Upper lobe of left lung (tissue), 6 donors: ENCODE measurements around the gene OTOGL. TPM values are rescaled to one million over a fixed set of nuclear protein-coding genes. Genes with fewer than 3 reads are reported as not detected.
"Not testable (repeated sequence)": the region's sequence is repeated elsewhere in the genome, so short reads cannot be mapped to it uniquely, and the experiment has no call there.

Experiments used
- ATAC-seq, 2 donors: fragments of 200-7000 bp; cut with Tn5 transposase; one replicate each; pipeline ENCODE4 v1.9.1; 2022; ENCODE audit warnings: mild to moderate bottlenecking in 2 of 2, moderate library complexity in 2 of 2; ENCODE audit not compliant: low FRiP score in 2 of 2
- DNase-seq, 2 donors: peaks; one replicate each; pipeline ENCODE4 v3.0.0-alpha.2; 2019 to 2020
- H3K27ac ChIP-seq, 4 donors: fragments of 200-600 bp; sonication (generic); one replicate each; pipeline ENCODE4 v1.5.1; 2016 to 2019
- H3K27me3 ChIP-seq, 4 donors: fragments of 200-600 bp; sonication (generic); one replicate each; pipeline ENCODE4 v1.5.1; 2017 to 2019
- H3K36me3 ChIP-seq, 4 donors: fragments of 200-600 bp; sonication (generic); one replicate each; pipeline ENCODE4 v1.5.1; 2016 to 2019
- H3K4me1 ChIP-seq, 4 donors: fragments of 200-600 bp; sonication (generic); one replicate each; pipeline ENCODE4 v1.5.1; 2018 to 2019
- H3K4me3 ChIP-seq, 4 donors: fragments of 200-600 bp; sonication (generic); one replicate each; pipeline ENCODE4 v1.5.1; 2017 to 2019; ENCODE audit warnings: mild to moderate bottlenecking in 2 of 4, moderate library complexity in 1 of 4
- H3K9me3 ChIP-seq, 4 donors: fragments of 200-600 bp; sonication (generic); one replicate each; pipeline ENCODE4 v1.5.1; 2018 to 2019
- CTCF ChIP-seq, 6 experiments: fragments of 450-650 bp in 4 of 6; fragments of 200-600 bp in 2 of 6; sonication (generic) in 2 of 6; IDR thresholded peaks; one replicate each; pipeline ENCODE4 v1.5.1; 2016 to 2019; ENCODE audit warnings: antibody characterized with exemption in 6 of 6
- EP300 ChIP-seq, 4 donors: sonication (generic); formaldehyde crosslinking; IDR thresholded peaks; one replicate each; pipeline ENCODE4 v1.5.1; 2017; ENCODE audit warnings: antibody characterized with exemption in 4 of 4, control low read depth in 2 of 4
- POLR2A ChIP-seq, 4 donors: fragments of 450-650 bp; IDR thresholded peaks; one replicate each; pipeline ENCODE4 v1.5.1; 2016 to 2017; ENCODE audit warnings: antibody characterized with exemption in 4 of 4, mild to moderate bottlenecking in 2 of 4
- POLR2AphosphoS5 ChIP-seq, 2 donors: sonication (generic); formaldehyde crosslinking; IDR thresholded peaks; one replicate each; pipeline ENCODE4 v1.5.1; 2017; ENCODE audit warnings: antibody characterized with exemption in 2 of 2
- WGBS, 2 donors: methylation state at CpG; one replicate each; pipeline ENCODE4 v1.1.5; 2017 to 2018; 5-methylcytosine and 5-hydroxymethylcytosine counted together
- total RNA-seq, 6 donors: library from RNA; depleted of rRNA in 4 of 6; stranded (reverse); fragments of >200 nt in 4 of 6; gene quantifications; one replicate each; pipeline versions ENCODE4 v1.1.0 to v1.2.1, GENCODE V29; 2016 to 2021
- donor health status: DM: no; HTN: no; CAD: no; lungs with moderate emphysema.
- donor health status: DM: no; HTN: yes; CAD: no; lungs with severe emphysema.

OTOGL gene
- total RNA-seq, 6 donors from 2014 or later = 0.10 to 3.1 (median 0.21) TPM

GRCh38 chr12:80208071-80208470 lies 108.7 kb downstream of the OTOGL start:
- H3K27ac ChIP-seq = no peak overlapping the region
- DNase-seq = no peak

GRCh38 chr12:80211671-80212070 lies 112.3 kb downstream of the OTOGL start:
- peaks cover 0 to 6% (median 0%) of the 10 kb centered on the region in 4 donors for H3K4me1 ChIP-seq
- no peak for TF ChIP-seq POLR2AphosphoS5 (IDR thresholded peaks at IDR 0.05)
- DNase-seq = no peak
- no peaks in the 10 kb centered on the region for H3K36me3 ChIP-seq
- ATAC-seq = no peak
- 78 to 86% methylated on average over 2 of the region's 2 CpGs for WGBS, 2 donors
- H3K4me3 ChIP-seq = no peak overlapping the region
- H3K27ac ChIP-seq = no peak overlapping the region
- H3K9me3 ChIP-seq = no peaks in the 10 kb centered on the region
- no peaks in the 10 kb centered on the region for H3K27me3 ChIP-seq

More at GRCh38 chr12:80208071-80208470, 108.7 kb downstream of the OTOGL start:
- H3K4me1 ChIP-seq = no peaks in the 10 kb centered on the region
- H3K36me3 ChIP-seq = no peaks in the 10 kb centered on the region
- no peak for ATAC-seq
- no peak overlapping the region for H3K4me3 ChIP-seq
- TF ChIP-seq CTCF (IDR thresholded peaks at IDR 0.05) (no peak), POLR2A (IDR thresholded peaks at IDR 0.05) (no peak), POLR2AphosphoS5 (IDR thresholded peaks at IDR 0.05) (no peak), EP300 (IDR thresholded peaks at IDR 0.05) (no peak)
- no peaks in the 10 kb centered on the region for H3K9me3 ChIP-seq
- H3K27me3 ChIP-seq = no peaks in the 10 kb centered on the region
- WGBS, 2 donors = 57 to 61% methylated on average over 1 of the region's 1 CpG

- no peaks in the 10 kb centered on the region for H3K36me3 ChIP-seq
- H3K4me3 ChIP-seq = no peak overlapping the region
- H3K4me1 ChIP-seq = peaks cover 0 to 6% (median 0%) of the 10 kb centered on the region in 4 donors
- DNase-seq (no peak), ATAC-seq (no peak)
- H3K27me3 ChIP-seq = no peaks in the 10 kb centered on the region
- TF ChIP-seq POLR2AphosphoS5 (IDR thresholded peaks at IDR 0.05) (no peak), POLR2A (IDR thresholded peaks at IDR 0.05) (no peak), EP300 (IDR thresholded peaks at IDR 0.05) (no peak), CTCF (IDR thresholded peaks at IDR 0.05) (no peak)
- WGBS, 2 donors = 79 to 89% methylated on average over 4 of the region's 4 CpGs
- no peaks in the 10 kb centered on the region for H3K9me3 ChIP-seq
- H3K27ac ChIP-seq = no peak overlapping the region
These were observed 113.8 kb downstream of the OTOGL start for GRCh38 chr12:80212938-80213645.

- H3K36me3 ChIP-seq = no peaks in the 10 kb centered on the region
- ATAC-seq (no peak), DNase-seq (no peak)
- 36 to 52% methylated on average over 3 of the region's 3 CpGs for WGBS, 2 donors
- H3K4me3 ChIP-seq = no peak overlapping the region
- no peaks in the 10 kb centered on the region for H3K27me3 ChIP-seq
- no peaks in the 10 kb centered on the region for H3K9me3 ChIP-seq
- H3K27ac ChIP-seq = no peak overlapping the region
- TF ChIP-seq CTCF (IDR thresholded peaks at IDR 0.05) (no peak), POLR2A (IDR thresholded peaks at IDR 0.05) (no peak), EP300 (IDR thresholded peaks at IDR 0.05) (no peak), POLR2AphosphoS5 (IDR thresholded peaks at IDR 0.05) (no peak)
- peaks cover 0 to 6% (median 0%) of the 10 kb centered on the region in 4 donors for H3K4me1 ChIP-seq
These were observed 114.5 kb downstream of the OTOGL start for GRCh38 chr12:80213871-80214270.

- ATAC-seq (no peak), DNase-seq (no peak)
- Histone ChIP-seq H3K27ac (no peak overlapping the region), H3K36me3 (no peaks in the 10 kb centered on the region), H3K4me1 (peaks cover 0 to 6% (median 0%) of the 10 kb centered on the region in 4 donors), H3K27me3 (no peaks in the 10 kb centered on the region), H3K4me3 (no peak overlapping the region), H3K9me3 (no peaks in the 10 kb centered on the region)
- WGBS, 2 donors = 77 to 79% methylated on average over 5 of the region's 5 CpGs
- TF ChIP-seq POLR2A (IDR thresholded peaks at IDR 0.05) = no peak
- no peak for TF ChIP-seq CTCF (IDR thresholded peaks at IDR 0.05)
- TF ChIP-seq POLR2AphosphoS5 (IDR thresholded peaks at IDR 0.05) = no peak
- no peak for TF ChIP-seq EP300 (IDR thresholded peaks at IDR 0.05)
These were observed 117.7 kb downstream of the OTOGL start for GRCh38 chr12:80217011-80217535.

GRCh38 chr12:80218925-80219324 lies 119.6 kb downstream of the OTOGL start:
- not testable (repeated sequence) for H3K27me3 ChIP-seq, H3K36me3 ChIP-seq, ATAC-seq, DNase-seq, H3K9me3 ChIP-seq, H3K27ac ChIP-seq, H3K4me1 ChIP-seq, H3K4me3 ChIP-seq
- WGBS, 2 donors = 72% methylated on average over 5 of the region's 5 CpGs
